GM19023 (cell line): ENCODE measurements around the gene GABPA.

Source experiments
- ATAC-seq: cut with Tn5 transposase; IDR thresholded peaks from one replicate; pipeline ENCODE4 v1.9.1; 2021; ENCODE audit warnings: mild to moderate bottlenecking, moderate library complexity; ENCODE audit not compliant: unreplicated experiment

The GABPA gene

DNA sequence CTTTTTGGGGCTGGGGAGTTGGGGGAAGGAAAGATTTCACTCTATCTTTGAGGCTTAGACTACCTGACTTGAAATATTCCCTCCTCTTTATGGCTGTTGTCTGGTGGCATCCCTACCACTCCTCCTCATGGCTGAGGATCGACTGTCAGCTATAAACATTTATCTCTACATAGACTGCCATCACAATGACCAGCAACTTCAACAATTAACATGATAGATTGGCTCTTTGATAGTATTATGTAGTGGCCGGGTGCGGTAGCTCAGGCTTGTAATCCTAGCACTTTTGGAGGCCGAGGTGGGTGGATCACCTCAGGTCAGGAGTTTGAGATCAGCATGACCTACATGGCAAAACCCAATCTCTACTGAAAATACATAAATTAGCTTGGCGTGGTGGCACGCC is 72.4 kb downstream of the GABPA start:
- no peak for ATAC-seq

- ATAC-seq: no peak
Measured at GRCh38 chr21:25809013-25809412, 74.2 kb downstream of the GABPA start.

DNA sequence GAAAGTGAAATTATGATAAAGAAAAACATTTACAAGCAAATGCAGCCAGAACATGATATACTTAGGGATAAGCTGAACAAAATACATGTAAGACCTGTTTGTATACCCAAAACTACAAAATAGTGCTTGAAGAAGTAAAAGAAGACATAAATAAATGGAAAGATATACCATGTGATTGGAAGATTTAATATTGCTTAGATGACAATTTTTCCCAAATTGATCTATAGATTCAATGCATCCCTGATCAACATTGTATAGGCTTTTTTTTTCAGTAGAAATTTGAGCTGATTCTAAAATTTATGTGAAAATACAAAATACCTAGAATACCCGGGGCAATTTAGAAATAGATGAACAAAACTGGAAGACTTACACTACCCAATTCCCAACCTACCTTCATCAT is 76.4 kb downstream of the GABPA start:
- ATAC-seq: no peak

- no peak for ATAC-seq
Measured at GRCh38 chr21:25813917-25814316, 79.1 kb downstream of the GABPA start.

- ATAC-seq: no peak
Measured at GRCh38 chr21:25818121-25818520, 83.3 kb downstream of the GABPA start.

DNA sequence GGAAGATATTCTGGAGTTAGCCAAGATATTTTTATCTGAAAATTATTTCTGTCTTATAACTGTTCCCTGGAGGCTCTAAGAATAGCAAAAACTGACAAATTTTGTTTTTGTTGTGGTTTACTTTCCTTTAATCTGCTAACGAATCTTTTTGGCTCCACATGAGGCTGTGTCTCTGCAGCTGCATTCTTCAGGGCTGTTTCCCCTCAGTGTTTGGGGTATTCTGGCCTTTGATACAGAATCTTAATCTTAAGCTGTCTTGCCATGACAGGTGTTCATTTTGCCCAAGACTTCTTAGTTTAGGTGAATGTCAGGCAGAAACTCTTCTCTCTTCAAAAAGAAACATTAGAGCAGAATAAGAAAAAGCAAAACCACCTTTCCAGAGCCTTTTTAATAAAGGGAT is 83.8 kb downstream of the GABPA start:
- ATAC-seq: no peak
